UCSD-AML1 (cell line): Measurements from ENCODE around the gene THUMPD1.
"Not testable (repeated sequence)": the region's sequence is repeated elsewhere in the genome, so short reads cannot be mapped to it uniquely, and the experiment has no call there.

ENCODE experiments used
- DNase-seq: peaks from one replicate; lab custom pipeline; 2025; ENCODE audit not compliant: unreplicated experiment; lab: John Stamatoyannopoulos, UW

Gene THUMPD1

DNA sequence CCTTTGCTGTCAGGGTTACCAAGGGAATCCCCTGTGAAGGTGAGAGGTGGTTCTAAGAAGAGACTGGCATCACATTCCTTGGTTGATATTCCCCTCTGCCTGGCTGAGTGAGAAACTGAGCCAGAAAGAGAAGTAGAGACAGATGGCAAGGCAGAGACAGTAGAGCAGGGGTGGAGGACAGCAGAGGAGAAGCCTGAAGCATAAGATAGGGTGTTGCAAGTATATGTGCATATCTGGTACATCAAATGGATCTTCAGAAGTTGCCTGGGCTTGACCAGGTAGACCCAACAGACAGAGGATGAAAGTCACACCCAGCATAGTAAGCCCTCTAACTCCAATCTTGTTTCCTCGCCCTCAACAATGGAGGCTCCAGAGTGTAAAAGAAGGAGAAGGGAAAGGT is 7.9 kb upstream of the THUMPD1 start:
- DNase-seq: no peak

DNA sequence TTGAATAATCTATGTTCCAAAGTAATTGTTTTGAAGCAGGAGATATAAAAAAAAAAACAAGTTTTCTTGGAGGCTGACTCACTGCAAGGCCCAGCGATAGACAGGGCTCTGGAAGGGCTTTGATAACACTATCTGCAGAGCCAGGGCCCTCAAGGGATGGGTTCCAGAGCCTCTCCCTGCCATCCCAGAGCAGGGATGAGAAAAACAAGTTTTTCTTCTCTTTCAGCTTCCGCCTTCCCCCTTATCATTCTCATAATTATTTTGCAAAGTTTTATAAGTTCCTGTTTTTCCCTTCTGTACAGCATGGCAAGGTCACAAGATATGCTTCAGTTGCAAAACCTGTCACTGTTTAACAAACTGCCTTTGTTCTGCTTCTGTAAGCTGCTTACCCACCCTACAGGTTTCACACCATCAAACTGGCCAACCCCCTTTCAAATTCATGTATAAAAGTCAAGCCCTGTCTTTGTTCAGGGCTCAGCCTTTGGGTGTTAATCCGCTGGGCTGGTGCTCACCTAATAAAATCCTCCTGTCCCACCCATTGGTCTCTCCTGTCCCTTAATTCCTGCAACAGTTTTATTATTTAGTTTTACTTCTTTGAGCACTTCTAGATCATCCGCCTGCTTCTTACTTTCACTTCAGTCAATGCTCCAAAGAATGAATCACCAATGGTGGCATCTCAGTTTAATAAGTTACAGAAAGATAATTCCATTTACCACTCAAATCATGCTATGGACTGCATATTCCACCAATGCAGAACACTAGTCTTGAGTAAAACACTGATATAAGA is 5.6 kb upstream of the THUMPD1 start:
- peak; percentile 25 for DNase-seq

- no peak for DNase-seq
Measured at GRCh38 chr16:20746461-20746860, 4.8 kb upstream of the THUMPD1 start.

- DNase-seq: peak; percentile 75
Measured at GRCh38 chr16:20744922-20745440, 3.4 kb upstream of the THUMPD1 start.

GRCh38 chr16:20743591-20743990 is 2.0 kb upstream of the THUMPD1 start:
- DNase-seq: no peak

GRCh38 chr16:20740901-20741521 is 607 bp downstream of the THUMPD1 start:
- DNase-seq: peak; percentile 88

DNA sequence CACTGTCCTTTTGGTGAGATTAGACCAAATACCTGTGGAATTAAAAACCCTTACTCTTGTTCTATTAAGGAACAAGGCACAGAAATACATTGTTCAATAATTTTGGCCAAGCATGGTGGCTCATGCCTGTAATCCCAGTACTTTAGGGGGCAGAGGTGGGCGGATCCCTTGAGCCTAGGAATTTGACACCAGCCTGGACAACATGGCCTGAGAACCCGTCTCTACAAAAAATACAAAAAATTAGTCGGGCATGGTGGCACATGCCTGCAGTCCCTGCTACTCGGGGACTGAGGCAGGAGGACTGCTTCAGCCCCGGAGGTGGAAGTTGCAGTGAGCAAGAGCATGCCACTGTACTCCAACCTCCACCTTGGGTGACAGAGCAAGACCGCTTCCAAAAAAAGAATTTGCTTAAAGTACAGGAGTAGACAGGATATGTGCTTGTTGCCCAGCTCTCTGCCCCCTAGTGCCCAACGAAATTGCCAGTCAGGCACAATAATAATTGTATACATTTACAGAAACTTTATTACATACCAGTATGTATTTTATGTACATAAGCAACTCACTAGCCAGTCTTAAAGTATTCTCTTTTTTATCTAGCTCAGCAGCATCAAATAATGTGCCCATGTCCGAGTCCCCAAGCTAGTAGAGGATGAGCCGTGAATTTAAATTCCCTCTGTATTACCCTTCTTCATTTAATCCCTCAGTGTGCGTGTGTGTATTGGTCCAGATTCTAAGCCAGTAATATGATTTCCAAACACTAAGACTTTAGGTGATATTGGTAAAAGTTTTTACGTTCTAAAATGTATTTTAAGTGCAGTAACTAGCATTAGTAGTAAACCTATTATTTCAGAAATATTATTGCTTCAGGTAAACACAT is 1.4 kb downstream of the THUMPD1 start:
- DNase-seq: peak; percentile 27

DNA sequence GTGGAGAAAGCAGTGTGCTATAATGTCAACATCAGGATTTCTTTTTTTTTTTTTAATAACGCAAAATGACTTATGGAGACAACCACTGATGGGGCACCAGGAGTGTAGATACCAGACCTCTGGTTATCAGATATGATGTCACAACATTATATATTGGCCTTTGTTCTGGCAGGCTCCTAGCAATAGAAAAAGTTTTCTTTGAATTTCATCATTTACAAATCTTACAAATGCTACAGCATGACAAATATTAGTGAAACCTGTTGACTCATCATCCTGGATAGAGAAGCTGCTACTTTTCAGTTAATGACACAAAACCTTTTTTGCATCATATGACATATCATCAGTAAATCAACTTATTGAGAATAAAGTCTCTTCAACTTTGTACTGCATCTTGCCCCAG is 6.1 kb downstream of the THUMPD1 start:
- no peak for DNase-seq

DNA sequence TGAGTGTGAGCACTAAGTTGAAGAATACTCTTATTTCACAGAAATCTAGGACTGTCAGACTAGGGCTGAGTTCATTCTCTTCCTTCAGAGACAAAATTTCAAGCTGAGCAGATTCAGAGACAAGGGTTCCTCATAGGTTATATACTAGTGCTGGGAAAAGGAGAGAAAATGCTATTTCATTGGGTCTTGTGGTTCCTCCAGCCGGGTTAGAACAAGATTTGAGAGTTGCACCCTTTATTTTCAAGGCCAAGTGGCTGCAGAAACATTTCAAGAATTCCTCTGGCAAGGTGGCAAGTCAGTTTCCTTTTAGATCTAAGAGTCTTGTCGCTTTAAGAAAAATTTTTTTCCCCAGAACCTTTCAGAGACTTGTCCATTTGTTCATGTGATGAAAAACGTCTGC is 6.8 kb downstream of the THUMPD1 start:
- no peak for DNase-seq

DNA sequence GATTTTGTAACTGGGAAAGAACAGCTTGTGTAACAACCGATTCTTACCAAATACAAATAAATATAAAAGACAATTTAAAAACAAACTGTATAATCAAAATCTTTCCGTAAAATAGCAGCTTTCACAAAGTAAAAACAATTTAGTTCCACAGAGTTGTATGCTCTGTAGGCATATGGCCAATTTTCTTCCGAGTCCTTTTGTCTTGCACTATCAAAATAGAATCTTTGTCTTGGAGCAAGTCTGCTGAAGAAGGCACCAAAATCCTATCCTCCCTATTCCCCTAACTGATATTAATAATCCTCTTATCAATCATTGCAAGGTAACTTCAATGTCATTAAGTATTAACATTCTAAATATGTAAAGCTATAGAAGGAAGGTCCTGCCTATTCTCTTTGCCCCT is 7.6 kb downstream of the THUMPD1 start:
- DNase-seq: no peak

DNA sequence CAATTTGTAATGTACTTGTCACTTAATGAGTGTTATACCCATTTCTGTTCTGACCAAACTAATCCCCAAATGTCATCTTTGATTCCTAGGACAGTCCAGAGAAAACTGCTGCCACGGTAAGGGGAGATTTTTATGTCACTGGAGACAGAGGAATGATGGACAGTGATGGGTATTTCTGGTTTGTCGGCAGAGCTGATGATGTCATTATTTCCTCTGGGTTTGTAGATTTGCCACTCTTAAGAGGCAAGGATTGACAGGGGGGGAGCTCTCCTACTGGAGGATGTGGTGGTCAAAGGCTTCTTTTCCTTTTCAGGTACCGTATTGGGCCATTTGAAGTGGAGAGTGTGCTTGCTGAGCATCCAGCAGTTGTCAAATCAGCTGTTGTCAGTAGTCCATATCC is 12.5 kb downstream of the THUMPD1 start:
- DNase-seq: no peak

DNA sequence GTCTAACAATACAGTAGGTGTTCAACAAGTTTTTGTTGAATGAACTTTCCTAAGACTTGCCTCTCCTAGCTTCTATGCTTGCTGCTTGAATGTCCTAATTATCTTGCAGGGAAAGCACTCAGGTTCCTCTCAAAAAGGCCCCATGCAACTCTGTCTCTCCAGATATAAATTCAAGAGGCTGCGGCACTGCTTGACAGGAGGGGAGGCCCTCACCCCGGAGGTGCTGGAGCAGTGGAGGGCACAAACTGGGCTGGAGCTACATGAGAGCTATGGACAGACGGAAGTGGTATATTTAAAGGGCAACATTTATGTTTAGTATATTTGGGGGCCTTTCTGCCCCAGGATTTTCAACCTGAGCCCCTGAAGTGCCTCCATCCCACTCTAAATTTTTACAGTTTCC is 14.4 kb downstream of the THUMPD1 start:
- no peak for DNase-seq

DNA sequence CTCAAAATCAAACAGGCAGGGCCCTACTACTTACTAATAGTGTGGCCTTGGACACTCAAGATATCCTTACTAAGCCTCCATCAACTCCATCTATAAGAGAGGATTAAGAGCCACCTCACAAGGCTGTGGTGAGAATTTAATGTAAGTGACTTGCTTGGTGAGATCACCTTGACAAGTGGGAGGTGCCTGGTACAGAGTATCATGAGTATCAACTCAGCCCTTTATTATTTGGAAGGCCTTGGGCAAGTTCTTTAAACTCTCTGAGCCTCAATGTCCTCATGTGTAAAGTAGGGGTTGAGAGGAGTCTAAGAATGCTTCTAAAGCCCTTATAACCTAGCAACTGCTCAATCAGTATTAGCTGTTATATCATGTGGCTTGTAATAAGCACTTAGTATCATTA is 15.0 kb downstream of the THUMPD1 start:
- no peak for DNase-seq

DNA sequence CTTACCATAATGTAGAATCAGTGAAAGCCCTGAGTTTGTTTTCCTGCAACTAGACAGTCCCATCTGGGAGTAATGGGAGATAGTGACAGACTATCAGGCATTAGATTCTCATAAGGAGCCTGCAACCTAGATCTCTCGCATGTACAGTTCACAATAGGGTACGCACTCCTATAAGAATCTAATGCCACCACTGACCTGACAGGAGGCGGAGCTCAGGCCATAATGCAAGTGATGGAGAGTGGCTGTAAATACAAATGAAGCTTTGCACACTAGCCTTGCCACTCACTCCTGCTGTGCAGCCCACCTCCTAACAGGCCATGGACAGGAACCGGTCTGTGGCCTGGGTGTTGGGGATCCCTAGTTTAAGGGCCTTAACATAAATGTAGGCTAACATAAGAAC is 21.4 kb downstream of the THUMPD1 start:
- no peak for DNase-seq

- DNase-seq: not testable (repeated sequence)
Measured at GRCh38 chr16:20717718-20718117, 23.9 kb downstream of the THUMPD1 start.

- no peak for DNase-seq
Measured at GRCh38 chr16:20711277-20711911, 30.2 kb downstream of the THUMPD1 start.

DNA sequence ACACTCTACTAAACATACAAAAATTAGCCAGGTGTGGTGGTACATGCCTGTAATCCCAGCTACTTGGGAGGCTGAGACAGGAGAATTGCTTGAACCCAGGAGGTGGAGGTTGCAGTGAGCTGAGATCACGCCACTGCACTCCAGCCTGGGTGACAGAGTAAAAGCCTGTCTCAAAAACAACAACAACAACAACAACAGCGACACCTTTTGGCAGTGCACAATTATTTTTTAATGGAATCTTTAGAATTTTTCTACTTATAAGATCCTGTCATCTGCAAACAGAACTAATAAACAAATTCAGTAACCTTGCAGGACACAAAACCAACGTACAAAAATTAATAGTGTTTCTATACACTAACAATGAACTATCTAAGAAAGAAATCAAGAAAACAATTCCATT is 33.5 kb downstream of the THUMPD1 start:
- not testable (repeated sequence) for DNase-seq

- no peak for DNase-seq
Measured at GRCh38 chr16:20707461-20707860, 34.2 kb downstream of the THUMPD1 start.

- DNase-seq: not testable (repeated sequence)
Measured at GRCh38 chr16:20705972-20706371, 35.6 kb downstream of the THUMPD1 start.

- DNase-seq: no peak
Measured at GRCh38 chr16:20704281-20704680, 37.3 kb downstream of the THUMPD1 start.

DNA sequence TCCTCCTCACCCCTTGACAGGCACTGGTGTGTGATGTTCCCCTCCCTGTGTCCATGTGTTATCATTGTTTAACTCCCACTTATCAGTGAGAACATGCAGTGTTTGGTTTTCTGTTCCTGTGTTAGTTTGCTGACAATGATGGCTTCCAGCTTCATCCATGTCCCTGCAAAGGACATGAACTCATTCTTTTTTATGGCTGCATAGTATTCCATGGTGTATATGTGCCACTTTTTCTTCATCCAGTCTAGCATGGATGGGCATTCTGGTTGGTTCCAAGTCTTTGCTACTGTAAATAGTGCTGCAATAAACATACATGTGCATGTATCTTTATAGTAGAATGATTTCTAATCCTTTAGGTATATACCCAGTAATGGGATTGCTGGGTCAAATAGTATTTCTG is 39.9 kb downstream of the THUMPD1 start:
- DNase-seq: not testable (repeated sequence)
